Occipital lobe (tissue), 2 donors: Measurements from ENCODE around the gene VCAM1. TPM values are rescaled to one million over a fixed set of nuclear protein-coding genes. Genes with fewer than 3 reads are reported as not detected.
"Not testable (repeated sequence)": the region's sequence is repeated elsewhere in the genome, so short reads cannot be mapped to it uniquely, and the experiment has no call there.

Source experiments
- DNase-seq: peaks from one replicate; lab custom pipeline; 2025; lab: John Stamatoyannopoulos, UW
- total RNA-seq: library from RNA; depleted of rRNA; stranded (reverse); fragments of >200 nt; gene quantifications from one replicate; pipeline ENCODE4 v1.2.3, GENCODE V29; 2014

VCAM1 gene
- total RNA-seq, 1 donor from 2014 or later, result 24.3 TPM

GRCh38 chr1:100774370-100774769, 54.8 kb downstream of the VCAM1 start:
- DNase-seq, result no peak

- DNase-seq, result no peak
These were observed 55.9 kb downstream of the VCAM1 start for GRCh38 chr1:100775483-100775882.

- DNase-seq, result no peak
These were observed 59.2 kb downstream of the VCAM1 start for GRCh38 chr1:100778748-100779147.

GRCh38 chr1:100780814-100781213, 61.3 kb downstream of the VCAM1 start:
- DNase-seq, result no peak

- DNase-seq, result not testable (repeated sequence)
These were observed 62.2 kb downstream of the VCAM1 start for GRCh38 chr1:100781728-100782127.

GRCh38 chr1:100782473-100783039, 63.0 kb downstream of the VCAM1 start:
- DNase-seq, result no peak

- DNase-seq, result no peak
These were observed 66.0 kb downstream of the VCAM1 start for GRCh38 chr1:100785470-100786052.

GRCh38 chr1:100786870-100787269, 67.3 kb downstream of the VCAM1 start:
- DNase-seq, result no peak

Other genes with a start within 250 kb of the VCAM1 start
- gene GPR88, start 181.6 kb upstream of the VCAM1 start, total RNA-seq, result 5.3 TPM
- gene EXTL2, start 175.1 kb downstream of the VCAM1 start, total RNA-seq, result 34.5 TPM
- 42.1 TPM for gene SLC30A7, start 176.3 kb downstream of the VCAM1 start, total RNA-seq